Activated T-helper 2 cell treated with anti-CD3 and anti-CD28 coated beads, Interferon-gamma antibody, Interleukin-2, Interleukin-4, amounts not matched to agents 10 μg/mL and 5 μg/mL and 100 μg/mL, durations not matched to agents 14 hours and 24 hours and 36 hours (primary cell): ENCODE results near the gene UFSP1. TPM values are rescaled to one million over a fixed set of nuclear protein-coding genes. Genes with fewer than 3 reads are reported as not detected.
"Not testable (repeated sequence)": the region's sequence is repeated elsewhere in the genome, so short reads cannot be mapped to it uniquely, and the experiment has no call there.

Experiments used
- DNase-seq: peaks from one replicate; pipeline ENCODE4 v3.0.0; 2021; ENCODE audit warnings: low spot score
- H3K27ac Mint-ChIP-seq: one replicate; pipeline ENCODE4 v1.8.0; 2021; ENCODE audit warnings: mixed read lengths
- H3K27me3 Mint-ChIP-seq: one replicate; pipeline ENCODE4 v1.8.0; 2021; ENCODE audit warnings: low read depth, mixed read lengths
- H3K36me3 Mint-ChIP-seq: one replicate; pipeline ENCODE4 v1.8.0; 2021; ENCODE audit warnings: low read depth, mixed read lengths
- H3K4me1 Mint-ChIP-seq: one replicate; pipeline ENCODE4 v1.8.0; 2021; ENCODE audit warnings: low read depth, mixed read lengths
- H3K4me3 Mint-ChIP-seq: one replicate; pipeline ENCODE4 v1.8.0; 2021; ENCODE audit warnings: low read depth, mild to moderate bottlenecking, moderate library complexity, mixed read lengths
- H3K9me3 Mint-ChIP-seq: one replicate; pipeline ENCODE4 v1.8.0; 2021; ENCODE audit warnings: mixed read lengths
- intact Hi-C: fragments of 100-400 bp; cut with micrococcal nuclease; formaldehyde crosslinking; loops from one replicate; pipeline ENCODE4 v1.15.1; 2023
- total RNA-seq: library from RNA; stranded (reverse); gene quantifications from 2 replicates; pipeline ENCODE4 v1.2.3, GENCODE V29; 2022

The UFSP1 gene
- total RNA-seq: 3.8 and 5.0 TPM in 2 replicates

- intact Hi-C loops: loop anchor here (1.0 to 2.0 kb wide), 2 partner anchors 128 to 282 kb away; no protein-coding TSS in a partner anchor
- Mint-ChIP-seq H3K9me3 (no peaks in the 10 kb centered on the region), H3K4me3 (peak within 1 kb of the TSS; percentile 79), H3K27me3 (peaks cover 26% of the 10 kb centered on the region), H3K4me1 (peaks cover 46% of the 10 kb centered on the region), H3K36me3 (peaks cover 47% of the 10 kb centered on the region), H3K27ac (peak within 1 kb of the TSS; percentile 82)
- DNase-seq: no peak
Measured at GRCh38 chr7:100888988-100889750, at the start of gene UFSP1. TSS of gene UFSP1 (minus strand) at chr7:100889715. CDS start at chr7:100889271, 444 bp downstream.

DNA sequence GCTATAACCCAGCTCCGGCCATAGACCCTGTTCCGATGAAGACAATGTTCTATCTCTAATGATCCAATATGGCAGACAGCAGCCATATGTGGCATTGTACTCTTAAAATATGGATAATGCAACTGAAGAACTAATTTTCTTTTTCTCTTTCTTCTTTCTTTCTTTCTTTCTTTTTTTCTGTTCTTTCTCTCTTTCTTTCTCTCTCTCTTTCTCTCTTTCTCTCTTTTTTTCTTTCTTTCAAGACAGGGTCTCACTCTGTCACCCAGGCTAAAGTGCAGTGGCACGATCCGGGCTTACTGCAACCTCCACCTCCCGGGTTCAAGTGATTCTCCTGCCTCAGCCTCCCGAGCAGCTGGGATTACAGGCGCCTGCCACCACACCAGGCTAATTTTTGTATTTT is 46.7 kb upstream of the UFSP1 start:
- intact Hi-C loops, H3K36me3 Mint-ChIP-seq, H3K4me3 Mint-ChIP-seq, H3K9me3 Mint-ChIP-seq, H3K27me3 Mint-ChIP-seq, H3K27ac Mint-ChIP-seq, H3K4me1 Mint-ChIP-seq, DNase-seq: not testable (repeated sequence)

- H3K27ac Mint-ChIP-seq, intact Hi-C loops, H3K9me3 Mint-ChIP-seq, H3K27me3 Mint-ChIP-seq, H3K4me3 Mint-ChIP-seq, H3K4me1 Mint-ChIP-seq, H3K36me3 Mint-ChIP-seq, DNase-seq: not testable (repeated sequence)
Measured at GRCh38 chr7:100935381-100935780, 45.9 kb upstream of the UFSP1 start.

GRCh38 chr7:100933734-100934133 is 44.2 kb upstream of the UFSP1 start:
- Mint-ChIP-seq H3K4me3 (no peak overlapping the region), H3K36me3 (no peaks in the 10 kb centered on the region), H3K4me1 (no peaks in the 10 kb centered on the region), H3K27me3 (peaks cover 2% of the 10 kb centered on the region), H3K27ac (no peak overlapping the region), H3K9me3 (no peaks in the 10 kb centered on the region)
- intact Hi-C loops: no loop called here
- DNase-seq: no peak

DNA sequence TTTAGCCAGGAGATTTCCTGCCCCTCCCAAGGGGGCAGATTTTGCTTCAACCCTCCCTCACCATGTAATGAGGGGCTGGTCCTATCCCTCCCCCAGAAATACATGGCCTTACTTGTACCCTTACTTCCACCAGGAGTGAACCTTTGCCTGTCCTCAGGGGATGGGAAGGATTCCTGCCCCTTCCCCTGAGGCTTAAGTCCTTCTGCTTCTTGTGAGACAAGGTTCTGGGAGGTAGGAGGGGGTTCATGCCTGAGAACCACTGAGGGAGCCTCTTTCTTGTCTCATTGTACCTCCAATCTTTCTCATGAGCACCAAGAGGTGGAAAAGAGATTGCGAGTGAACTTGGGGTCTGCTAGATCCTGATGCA is 40.3 kb upstream of the UFSP1 start:
- H3K27me3 Mint-ChIP-seq: peaks cover 2% of the 10 kb centered on the region
- no peak for DNase-seq
- H3K36me3 Mint-ChIP-seq: no peaks in the 10 kb centered on the region
- no peak overlapping the region for H3K27ac Mint-ChIP-seq
- no peaks in the 10 kb centered on the region for H3K9me3 Mint-ChIP-seq
- H3K4me3 Mint-ChIP-seq: no peak overlapping the region
- H3K4me1 Mint-ChIP-seq: no peaks in the 10 kb centered on the region
- intact Hi-C loops: no loop called here

DNA sequence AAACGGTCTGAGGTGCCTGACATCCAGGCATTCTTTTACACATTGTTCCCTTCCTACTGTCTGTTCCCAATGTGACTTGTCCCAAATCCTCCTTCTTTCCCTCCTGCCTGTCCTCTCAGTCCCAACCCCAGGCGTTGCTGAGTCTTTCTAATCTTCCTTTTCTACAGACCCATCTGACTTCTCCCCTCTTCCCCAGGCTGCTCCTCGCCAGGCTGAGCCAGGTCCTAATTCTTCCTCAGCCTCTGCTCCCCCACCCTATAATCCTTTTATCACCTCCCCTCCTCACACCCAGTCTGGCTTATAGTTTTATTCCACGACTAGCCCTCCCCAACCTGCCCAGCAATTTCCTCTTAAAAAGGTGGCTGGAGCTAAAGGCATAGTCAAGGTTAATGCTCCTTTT is 34.1 kb upstream of the UFSP1 start:
- intact Hi-C loops, H3K36me3 Mint-ChIP-seq, H3K9me3 Mint-ChIP-seq, H3K4me3 Mint-ChIP-seq, H3K27me3 Mint-ChIP-seq, H3K4me1 Mint-ChIP-seq, DNase-seq, H3K27ac Mint-ChIP-seq: not testable (repeated sequence)

- H3K36me3 Mint-ChIP-seq: no peaks in the 10 kb centered on the region
- no peak overlapping the region for H3K27ac Mint-ChIP-seq
- H3K9me3 Mint-ChIP-seq: no peaks in the 10 kb centered on the region
- H3K4me3 Mint-ChIP-seq: no peak overlapping the region
- H3K27me3 Mint-ChIP-seq: peaks cover 5% of the 10 kb centered on the region
- H3K4me1 Mint-ChIP-seq: no peaks in the 10 kb centered on the region
- DNase-seq: no peak
- intact Hi-C loops: no loop called here
Measured at GRCh38 chr7:100921039-100921438, 31.5 kb upstream of the UFSP1 start.

DNA sequence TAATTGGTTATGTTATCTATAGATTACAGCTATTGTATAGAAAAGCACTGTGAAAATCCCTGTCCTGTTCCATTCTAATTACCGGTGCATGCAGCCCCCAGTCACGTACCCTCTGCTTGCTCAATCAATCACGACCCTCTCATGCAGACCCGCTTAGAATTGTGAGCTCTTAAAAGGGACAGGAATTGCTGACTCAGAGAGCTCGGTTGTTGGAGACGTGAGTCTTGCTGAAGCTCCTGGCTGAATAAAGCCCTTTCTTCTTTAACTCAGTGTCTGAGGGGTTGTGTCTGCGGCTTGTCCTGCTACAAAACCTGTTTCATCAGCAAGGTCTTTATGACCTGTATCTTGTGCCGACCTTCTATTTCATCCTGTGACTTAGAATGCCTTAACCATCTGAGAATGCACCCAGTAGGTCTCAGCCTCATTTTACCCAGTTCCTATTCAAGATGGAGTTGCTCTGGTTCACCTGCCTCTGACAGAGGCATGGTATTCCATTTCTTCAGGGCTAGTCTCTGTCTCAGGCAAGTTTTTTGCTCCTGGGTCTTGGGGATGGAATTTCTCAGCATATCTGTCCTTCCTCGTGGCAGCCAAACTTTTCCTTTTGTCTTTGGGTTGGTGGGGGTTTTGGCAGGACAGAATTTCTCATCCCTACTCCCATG is 30.4 kb upstream of the UFSP1 start:
- DNase-seq, H3K27me3 Mint-ChIP-seq, H3K4me1 Mint-ChIP-seq, H3K36me3 Mint-ChIP-seq, H3K9me3 Mint-ChIP-seq, H3K4me3 Mint-ChIP-seq, intact Hi-C loops, H3K27ac Mint-ChIP-seq: not testable (repeated sequence)

DNA sequence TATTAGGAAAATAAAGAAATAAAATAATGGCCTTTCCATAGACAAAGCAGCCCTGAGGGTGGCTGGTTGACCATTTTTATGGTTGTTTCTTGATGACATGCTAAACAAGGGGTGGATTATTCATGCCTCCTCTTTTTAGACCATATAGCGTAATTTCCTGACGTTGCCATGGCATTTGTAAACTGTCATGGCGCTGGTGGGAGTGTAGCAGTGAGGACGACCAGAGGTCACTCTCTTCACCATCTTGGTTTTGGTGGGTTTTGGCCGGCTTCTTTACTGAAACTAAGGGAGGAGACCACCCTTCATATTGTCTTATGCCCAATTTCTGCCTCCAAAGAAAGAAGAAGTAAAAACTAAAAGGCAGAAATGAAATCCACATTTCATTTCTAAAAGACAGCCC is 29.8 kb upstream of the UFSP1 start:
- intact Hi-C loops, H3K27me3 Mint-ChIP-seq, DNase-seq, H3K36me3 Mint-ChIP-seq, H3K27ac Mint-ChIP-seq, H3K9me3 Mint-ChIP-seq, H3K4me1 Mint-ChIP-seq, H3K4me3 Mint-ChIP-seq: not testable (repeated sequence)

GRCh38 chr7:100914879-100915447 is 25.4 kb upstream of the UFSP1 start:
- Mint-ChIP-seq H3K4me1 (no peaks in the 10 kb centered on the region), H3K4me3 (no peak overlapping the region), H3K27me3 (no peaks in the 10 kb centered on the region), H3K27ac (no peak overlapping the region), H3K36me3 (no peaks in the 10 kb centered on the region), H3K9me3 (no peaks in the 10 kb centered on the region)
- intact Hi-C loops: no loop called here
- no peak for DNase-seq

DNA sequence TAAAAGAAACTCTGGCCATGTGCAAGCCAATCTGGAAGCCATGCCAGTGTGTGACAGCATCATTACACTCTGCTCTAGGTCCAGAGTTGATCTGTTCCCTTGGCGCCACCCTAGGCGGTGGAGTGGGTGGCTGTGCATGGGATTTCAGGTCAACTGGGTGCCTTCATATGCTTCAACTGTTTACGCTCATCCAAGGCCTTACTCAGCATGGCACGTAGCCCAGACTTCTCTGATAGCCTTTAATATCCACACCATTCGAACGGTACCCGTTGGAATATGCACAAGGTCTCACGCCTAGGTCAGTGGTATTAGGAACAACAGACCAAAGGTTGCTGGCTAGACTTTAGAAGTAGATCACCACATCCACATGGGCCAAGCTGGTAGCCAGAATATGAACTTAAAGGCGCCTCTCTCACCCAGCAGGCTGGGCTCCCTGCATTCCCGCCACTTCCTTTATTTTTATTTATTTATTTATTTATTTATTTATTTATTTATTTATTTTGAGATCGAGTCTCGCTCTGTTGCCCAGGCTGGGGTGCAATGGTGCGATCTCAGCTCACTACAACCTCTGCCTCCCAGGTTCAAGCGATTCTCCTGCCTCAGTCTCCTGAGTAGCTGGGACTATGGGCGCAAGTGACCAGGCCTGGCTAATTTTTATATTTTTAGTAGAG is 24.8 kb upstream of the UFSP1 start:
- Mint-ChIP-seq H3K36me3 (no peaks in the 10 kb centered on the region), H3K4me1 (no peaks in the 10 kb centered on the region), H3K27me3 (no peaks in the 10 kb centered on the region), H3K4me3 (no peak overlapping the region), H3K27ac (no peak overlapping the region), H3K9me3 (no peaks in the 10 kb centered on the region)
- intact Hi-C loops: no loop called here
- no peak for DNase-seq

- intact Hi-C loops: no loop called here
- no peaks in the 10 kb centered on the region for H3K9me3 Mint-ChIP-seq
- H3K36me3 Mint-ChIP-seq: no peaks in the 10 kb centered on the region
- H3K27me3 Mint-ChIP-seq: no peaks in the 10 kb centered on the region
- DNase-seq: no peak
- H3K4me3 Mint-ChIP-seq: no peak overlapping the region
- H3K4me1 Mint-ChIP-seq: no peaks in the 10 kb centered on the region
- H3K27ac Mint-ChIP-seq: no peak overlapping the region
Measured at GRCh38 chr7:100911484-100911883, 22.0 kb upstream of the UFSP1 start.

GRCh38 chr7:100910443-100910842 is 20.9 kb upstream of the UFSP1 start:
- H3K4me3 Mint-ChIP-seq, H3K4me1 Mint-ChIP-seq, H3K36me3 Mint-ChIP-seq, intact Hi-C loops, DNase-seq, H3K27me3 Mint-ChIP-seq, H3K27ac Mint-ChIP-seq, H3K9me3 Mint-ChIP-seq: not testable (repeated sequence)
